Fibroblast of lung (primary cell): ENCODE data around the gene MAN1A2. TPM values are rescaled to one million over a fixed set of nuclear protein-coding genes. Genes with fewer than 3 reads are reported as not detected.

Source experiments
- DNase-seq, 2 donors: peaks; one replicate each; pipeline versions ENCODE4 v3.0.0 to v3.0.0-alpha.2; 2010; ENCODE audit warnings: low read depth in 2 of 2
- H2AFZ ChIP-seq: 2 replicates; pipeline ENCODE4 v1.5.1; 2012; ENCODE audit warnings: low read length, control low read depth, inconsistent platforms
- H3K27ac ChIP-seq: 2 replicates; pipeline ENCODE4 v1.5.1; 2011; ENCODE audit warnings: low read length, control low read depth; ENCODE audit not compliant: insufficient read depth
- H3K27me3 ChIP-seq: 2 replicates; pipeline ENCODE4 v1.5.1; 2011; ENCODE audit warnings: mild to moderate bottlenecking, low read length; ENCODE audit not compliant: control insufficient read depth, insufficient read depth
- H3K36me3 ChIP-seq: 2 replicates; pipeline ENCODE4 v1.5.1; 2011; ENCODE audit warnings: low read length; ENCODE audit not compliant: control insufficient read depth, insufficient read depth
- H3K4me1 ChIP-seq: 2 replicates; pipeline ENCODE4 v1.5.1; 2011; ENCODE audit warnings: low read length; ENCODE audit not compliant: control insufficient read depth, insufficient read depth; ENCODE audit errors: extremely low read depth
- H3K4me2 ChIP-seq: 2 replicates; pipeline ENCODE4 v1.5.1; 2011; ENCODE audit warnings: low read length, control low read depth; ENCODE audit not compliant: insufficient read depth; ENCODE audit errors: extremely low read depth
- H3K4me3 ChIP-seq, 4 experiments: fragments of 200-600 bp in 1 of 4; sonication (generic) in 1 of 4; replicated peaks in 1 of 4; 2 replicates each; pipeline ENCODE4 v1.5.1; 2011 to 2016; ENCODE audit warnings: low read length in 4 of 4, low read depth in 3 of 4, mild to moderate bottlenecking in 3 of 4, control low read depth in 2 of 4, inconsistent platforms in 1 of 4, mixed read lengths in 1 of 4; ENCODE audit not compliant: insufficient read depth in 1 of 4; ENCODE audit errors: control extremely low read depth in 1 of 4
- H3K79me2 ChIP-seq: 2 replicates; pipeline ENCODE4 v1.5.1; 2012; ENCODE audit warnings: mild to moderate bottlenecking, low read length, inconsistent platforms; ENCODE audit not compliant: control insufficient read depth, insufficient read depth
- H3K9ac ChIP-seq: 2 replicates; pipeline ENCODE4 v1.5.1; 2011; ENCODE audit warnings: mild to moderate bottlenecking, low read length, control low read depth; ENCODE audit not compliant: insufficient read depth
- H3K9me3 ChIP-seq: 2 replicates; pipeline ENCODE4 v1.5.1; 2012; ENCODE audit warnings: low read depth, low read length; ENCODE audit not compliant: control insufficient read depth, insufficient read depth
- H4K20me1 ChIP-seq: 2 replicates; pipeline ENCODE4 v1.5.1; 2011; ENCODE audit warnings: low read length; ENCODE audit not compliant: control insufficient read depth, insufficient read depth; ENCODE audit errors: extremely low read depth
- EZH2 ChIP-seq: IDR thresholded peaks from 2 replicates; pipeline ENCODE4 v1.5.1; 2012; ENCODE audit warnings: low read length, control low read depth, mild to moderate bottlenecking; ENCODE audit errors: missing control alignments
- polyA plus RNA-seq, 2 donors: library from polyadenylated mRNA; depleted of rRNA in 1 of 2; stranded (reverse) in 1 of 2; unstranded in 1 of 2; fragments of >200 nt; gene quantifications; 2 replicates each; pipeline ENCODE4 v1.2.1, GENCODE V29; 2011 to 2012; ENCODE audit warnings: missing spikeins in 1 of 2
- total RNA-seq: library from RNA; depleted of rRNA; stranded (reverse); fragments of >200 nt; gene quantifications from 2 replicates; pipeline ENCODE4 v1.2.1, GENCODE V29; 2014
- TF ChIP-seq, protein P1 (sequence below), 2 donors: IDR thresholded peaks in 1 of 2; conservative IDR thresholded peaks in 1 of 2; 1 replicate in 1 of 2; 2 replicates in 1 of 2; pipeline ENCODE4 v1.5.1; 2011 to 2012; ENCODE audit warnings: low read length in 2 of 2, control low read depth in 1 of 2, inconsistent platforms in 1 of 2, low read depth in 1 of 2, mild to moderate bottlenecking in 1 of 2

MAN1A2 gene
- total and polyA plus RNA-seq, 2 donors (not counting 1 experiment from before 2014, with no cell fraction given): 41.9 to 43.6 TPM

DNA sequence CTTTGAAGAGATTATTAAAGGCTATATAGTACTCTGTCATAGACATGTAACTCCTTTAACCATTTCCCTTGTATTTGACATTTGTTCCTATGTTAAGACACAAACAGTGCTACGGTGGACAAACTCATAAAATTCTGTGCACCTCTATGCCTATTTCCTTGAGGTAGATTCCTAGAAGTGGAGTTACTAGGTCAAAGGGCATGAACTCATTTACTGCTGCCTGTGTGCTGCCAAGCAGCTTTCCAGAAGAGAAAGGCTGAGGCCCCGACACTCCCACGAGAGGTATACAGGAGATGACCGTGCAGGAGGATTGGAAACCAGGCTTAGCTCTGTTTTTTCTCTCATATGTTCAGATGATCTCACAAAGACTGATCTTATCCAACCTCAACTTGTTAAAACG lies 204.2 kb downstream of the MAN1A2 start:
- Histone ChIP-seq H3K4me1 (no peaks in the 10 kb centered on the region), H3K9ac (no peak overlapping the region), H3K4me3 (no peak overlapping the region), H3K79me2 (no peaks in the 10 kb centered on the region), H2AFZ (no peak overlapping the region), H3K27me3 (peaks cover 3% of the 10 kb centered on the region), H3K36me3 (no peaks in the 10 kb centered on the region), H3K9me3 (no peaks in the 10 kb centered on the region), H3K27ac (no peak overlapping the region), H4K20me1 (no peaks in the 10 kb centered on the region), H3K4me2 (no peak overlapping the region)
- DNase-seq: no peak
- TF ChIP-seq, protein P1, sequence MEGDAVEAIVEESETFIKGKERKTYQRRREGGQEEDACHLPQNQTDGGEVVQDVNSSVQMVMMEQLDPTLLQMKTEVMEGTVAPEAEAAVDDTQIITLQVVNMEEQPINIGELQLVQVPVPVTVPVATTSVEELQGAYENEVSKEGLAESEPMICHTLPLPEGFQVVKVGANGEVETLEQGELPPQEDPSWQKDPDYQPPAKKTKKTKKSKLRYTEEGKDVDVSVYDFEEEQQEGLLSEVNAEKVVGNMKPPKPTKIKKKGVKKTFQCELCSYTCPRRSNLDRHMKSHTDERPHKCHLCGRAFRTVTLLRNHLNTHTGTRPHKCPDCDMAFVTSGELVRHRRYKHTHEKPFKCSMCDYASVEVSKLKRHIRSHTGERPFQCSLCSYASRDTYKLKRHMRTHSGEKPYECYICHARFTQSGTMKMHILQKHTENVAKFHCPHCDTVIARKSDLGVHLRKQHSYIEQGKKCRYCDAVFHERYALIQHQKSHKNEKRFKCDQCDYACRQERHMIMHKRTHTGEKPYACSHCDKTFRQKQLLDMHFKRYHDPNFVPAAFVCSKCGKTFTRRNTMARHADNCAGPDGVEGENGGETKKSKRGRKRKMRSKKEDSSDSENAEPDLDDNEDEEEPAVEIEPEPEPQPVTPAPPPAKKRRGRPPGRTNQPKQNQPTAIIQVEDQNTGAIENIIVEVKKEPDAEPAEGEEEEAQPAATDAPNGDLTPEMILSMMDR (conservative IDR thresholded peaks at IDR 0.05 in 1 of 2, IDR thresholded peaks at IDR 0.05 in 1 of 2; ENCODE audit: low read depth in 1 of 2, low read length in 2 of 2): no peak
- TF ChIP-seq EZH2: no peak

DNA sequence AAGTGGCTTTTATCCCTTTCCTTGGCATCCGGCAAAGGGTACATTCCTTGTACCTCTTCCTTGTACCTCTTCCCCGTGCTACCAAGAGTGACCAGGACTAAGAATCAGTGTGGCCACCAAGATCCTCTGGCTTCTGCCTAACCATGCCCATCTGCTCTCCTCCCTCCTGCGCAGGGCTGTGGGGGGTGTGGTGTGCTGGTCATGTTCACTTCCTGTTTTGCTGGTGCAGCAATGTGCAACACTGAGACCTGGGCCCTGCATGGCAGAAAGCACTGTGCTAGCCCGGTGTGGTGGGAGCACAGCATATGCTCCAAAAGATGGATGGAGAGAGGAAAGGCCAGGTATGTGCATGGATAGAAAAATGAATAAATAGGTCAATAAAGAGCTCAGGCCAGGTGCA lies 205.3 kb downstream of the MAN1A2 start:
- Histone ChIP-seq H3K4me1 (no peaks in the 10 kb centered on the region), H3K27me3 (no peaks in the 10 kb centered on the region), H3K27ac (no peak overlapping the region), H3K9me3 (no peaks in the 10 kb centered on the region), H3K79me2 (no peaks in the 10 kb centered on the region), H3K36me3 (no peaks in the 10 kb centered on the region), H4K20me1 (no peaks in the 10 kb centered on the region), H2AFZ (no peak overlapping the region), H3K4me2 (no peak overlapping the region), H3K9ac (no peak overlapping the region), H3K4me3 (no peak overlapping the region)
- TF ChIP-seq, protein P1 (conservative IDR thresholded peaks at IDR 0.05 in 1 of 2, IDR thresholded peaks at IDR 0.05 in 1 of 2; ENCODE audit: low read depth in 1 of 2, low read length in 2 of 2): no peak
- TF ChIP-seq EZH2: no peak
- DNase-seq: no peak

DNA sequence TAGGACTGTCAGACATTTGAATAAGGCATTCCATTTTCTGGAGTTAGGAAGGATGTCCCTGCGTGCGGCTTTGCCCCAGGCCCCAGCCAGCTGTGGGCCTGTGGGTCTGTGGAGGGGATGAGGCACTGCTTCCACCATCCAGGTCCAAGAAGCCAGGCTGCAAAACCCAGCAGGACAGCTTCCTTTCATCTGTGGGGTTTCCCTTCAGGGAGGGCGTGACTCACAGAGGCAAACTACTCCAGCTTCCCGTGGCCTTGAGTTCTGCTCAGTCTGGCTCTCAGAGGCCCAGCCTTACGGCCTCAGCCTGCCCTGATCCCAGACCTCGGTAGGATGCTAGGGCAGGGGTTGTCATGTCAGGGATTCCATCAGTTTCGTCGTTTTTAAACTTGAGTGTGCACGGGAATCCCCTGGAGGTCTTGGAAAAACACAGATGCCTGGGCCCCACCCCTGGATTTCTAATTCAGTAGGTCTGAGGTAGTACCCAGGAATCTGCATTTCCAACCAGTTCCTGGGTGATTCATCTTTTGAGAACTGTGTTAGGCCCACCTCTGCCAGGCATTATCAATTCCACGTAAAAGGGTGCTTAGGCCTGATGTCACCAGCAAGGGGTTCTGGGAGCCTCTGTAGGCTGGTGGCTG lies 206.3 kb downstream of the MAN1A2 start:
- Histone ChIP-seq H3K79me2 (no peaks in the 10 kb centered on the region), H3K9ac (no peak overlapping the region), H3K4me3 (no peak overlapping the region), H3K27ac (no peak overlapping the region), H3K4me1 (no peaks in the 10 kb centered on the region), H3K36me3 (no peaks in the 10 kb centered on the region), H3K4me2 (no peak overlapping the region), H3K9me3 (no peaks in the 10 kb centered on the region), H3K27me3 (no peaks in the 10 kb centered on the region), H4K20me1 (no peaks in the 10 kb centered on the region), H2AFZ (no peak overlapping the region)
- DNase-seq: peak in 1 of 2 donors; percentile 5
- TF ChIP-seq, protein P1 (conservative IDR thresholded peaks at IDR 0.05 in 1 of 2, IDR thresholded peaks at IDR 0.05 in 1 of 2; ENCODE audit: low read depth in 1 of 2, low read length in 2 of 2): no peak
